Measurements from ENCODE around the gene LMLN.
"Not testable (repeated sequence)": the region's sequence is repeated elsewhere in the genome, so short reads cannot be mapped to it uniquely, and the experiment has no call there.

The LMLN gene

GRCh38 chr3:197959891-197960693 is at the start of gene LMLN:
Gene LMLN (plus strand): TSS chr3:197960217. CDS start chr3:197960246, 29 bp downstream.
- H3K27ac Mint-ChIP-seq = peak within 1 kb of the TSS; percentile 83
- ATAC-seq (ENCODE audit: low read depth) = peak; percentile 91
- peaks cover 11% of the 10 kb centered on the region for H3K36me3 Mint-ChIP-seq
- peak within 1 kb of the TSS; percentile 87 for H3K4me3 Mint-ChIP-seq
- H3K27me3 Mint-ChIP-seq = no peaks in the 10 kb centered on the region
- H3K9me3 Mint-ChIP-seq = no peaks in the 10 kb centered on the region
- peaks cover 15% of the 10 kb centered on the region for H3K4me1 Mint-ChIP-seq
- peak; percentile 91 to 93 for DNase-seq (ENCODE audit: low spot score in 2 of 2)

- no peaks in the 10 kb centered on the region for H3K4me1 Mint-ChIP-seq
- H3K27me3 Mint-ChIP-seq = no peaks in the 10 kb centered on the region
- ATAC-seq (ENCODE audit: low read depth) (peak; percentile 27), DNase-seq (ENCODE audit: low spot score in 2 of 2) (no peak)
- peaks cover 7% of the 10 kb centered on the region for H3K36me3 Mint-ChIP-seq
- H3K4me3 Mint-ChIP-seq = peak overlapping the region; percentile 61
- H3K27ac Mint-ChIP-seq = peak overlapping the region; percentile 39
- H3K9me3 Mint-ChIP-seq = peaks cover 1% of the 10 kb centered on the region
Observed at GRCh38 chr3:197912741-197913476, 47.1 kb upstream of the LMLN start.

- no peak for ATAC-seq (ENCODE audit: low read depth)
- no peak overlapping the region for H3K27ac Mint-ChIP-seq
- H3K9me3 Mint-ChIP-seq = peaks cover 1% of the 10 kb centered on the region
- no peak for DNase-seq (ENCODE audit: low spot score in 2 of 2)
- no peaks in the 10 kb centered on the region for H3K27me3 Mint-ChIP-seq
- H3K4me3 Mint-ChIP-seq = no peak overlapping the region
- no peaks in the 10 kb centered on the region for H3K4me1 Mint-ChIP-seq
- H3K36me3 Mint-ChIP-seq = peaks cover 7% of the 10 kb centered on the region
Observed at GRCh38 chr3:197913641-197914380, 46.2 kb upstream of the LMLN start.

- not testable (repeated sequence) for H3K4me1 Mint-ChIP-seq; H3K27ac Mint-ChIP-seq; DNase-seq (ENCODE audit: low spot score in 2 of 2)
Observed at GRCh38 chr3:197921429-197922275, 38.4 kb upstream of the LMLN start.

GRCh38 chr3:197926418-197926817 is 33.6 kb upstream of the LMLN start:
- H3K36me3 Mint-ChIP-seq = peaks cover 42% of the 10 kb centered on the region
- no peaks in the 10 kb centered on the region for H3K9me3 Mint-ChIP-seq
- peaks cover 1% of the 10 kb centered on the region for H3K27me3 Mint-ChIP-seq
- no peak overlapping the region for H3K4me3 Mint-ChIP-seq
- H3K4me1 Mint-ChIP-seq = peaks cover 3% of the 10 kb centered on the region
- DNase-seq (ENCODE audit: low spot score in 2 of 2) = no peak
- no peak for ATAC-seq (ENCODE audit: low read depth)
- no peak overlapping the region for H3K27ac Mint-ChIP-seq

More at GRCh38 chr3:197921429-197922275, 38.4 kb upstream of the LMLN start:
- H3K4me3 Mint-ChIP-seq; H3K9me3 Mint-ChIP-seq; H3K27me3 Mint-ChIP-seq; ATAC-seq (ENCODE audit: low read depth): not testable (repeated sequence)
- H3K36me3 Mint-ChIP-seq = peaks cover 27% of the 10 kb centered on the region

- ATAC-seq (ENCODE audit: low read depth); H3K9me3 Mint-ChIP-seq; DNase-seq (ENCODE audit: low spot score in 2 of 2); H3K27me3 Mint-ChIP-seq; H3K27ac Mint-ChIP-seq; H3K4me1 Mint-ChIP-seq; H3K4me3 Mint-ChIP-seq: not testable (repeated sequence)
- peaks cover 36% of the 10 kb centered on the region for H3K36me3 Mint-ChIP-seq
Observed at GRCh38 chr3:197927578-197927977, 32.4 kb upstream of the LMLN start.

- no peaks in the 10 kb centered on the region for H3K27me3 Mint-ChIP-seq
- no peak for ATAC-seq (ENCODE audit: low read depth)
- peaks cover 3% of the 10 kb centered on the region for H3K36me3 Mint-ChIP-seq
- no peaks in the 10 kb centered on the region for H3K9me3 Mint-ChIP-seq
- H3K27ac Mint-ChIP-seq = no peak overlapping the region
- no peak overlapping the region for H3K4me3 Mint-ChIP-seq
- no peaks in the 10 kb centered on the region for H3K4me1 Mint-ChIP-seq
- no peak for DNase-seq (ENCODE audit: low spot score in 2 of 2)
Observed at GRCh38 chr3:197936819-197937384, 23.1 kb upstream of the LMLN start.

GRCh38 chr3:197940745-197941384 is 19.2 kb upstream of the LMLN start:
- Mint-ChIP-seq H3K27me3 (no peaks in the 10 kb centered on the region), H3K4me1 (no peaks in the 10 kb centered on the region), H3K4me3 (no peak overlapping the region), H3K36me3 (peaks cover 4% of the 10 kb centered on the region), H3K27ac (no peak overlapping the region), H3K9me3 (no peaks in the 10 kb centered on the region)
- DNase-seq (ENCODE audit: low spot score in 2 of 2) = no peak
- ATAC-seq (ENCODE audit: low read depth) = no peak

- DNase-seq (ENCODE audit: low spot score in 2 of 2) = peak in 1 of 2 donors; percentile 33
- peaks cover 4% of the 10 kb centered on the region for H3K36me3 Mint-ChIP-seq
- no peak overlapping the region for H3K4me3 Mint-ChIP-seq
- H3K27ac Mint-ChIP-seq = no peak overlapping the region
- ATAC-seq (ENCODE audit: low read depth) = peak; percentile 75
- H3K27me3 Mint-ChIP-seq = no peaks in the 10 kb centered on the region
- no peaks in the 10 kb centered on the region for H3K9me3 Mint-ChIP-seq
- no peaks in the 10 kb centered on the region for H3K4me1 Mint-ChIP-seq
Observed at GRCh38 chr3:197942956-197943556, 17.0 kb upstream of the LMLN start.

- no peaks in the 10 kb centered on the region for H3K27me3 Mint-ChIP-seq
- DNase-seq (ENCODE audit: low spot score in 2 of 2) = no peak
- peak overlapping the region; percentile 94 for H3K4me3 Mint-ChIP-seq
- H3K27ac Mint-ChIP-seq = peak overlapping the region; percentile 99
- H3K36me3 Mint-ChIP-seq = peaks cover 17% of the 10 kb centered on the region
- H3K9me3 Mint-ChIP-seq = no peaks in the 10 kb centered on the region
- H3K4me1 Mint-ChIP-seq = peaks cover 15% of the 10 kb centered on the region
- ATAC-seq (ENCODE audit: low read depth) = no peak
Observed at GRCh38 chr3:197949191-197949777, 10.7 kb upstream of the LMLN start.

GRCh38 chr3:197949778-197950676 is 10.0 kb upstream of the LMLN start, which contains the start of gene RPL35A:
Gene RPL35A (plus strand): TSS chr3:197950190. CDS start chr3:197950968, 778 bp downstream.
- Mint-ChIP-seq H3K4me3 (peak within 1 kb of the TSS; percentile 94), H3K36me3 (peaks cover 23% of the 10 kb centered on the region), H3K27ac (peak within 1 kb of the TSS; percentile 99), H3K4me1 (peaks cover 15% of the 10 kb centered on the region), H3K9me3 (no peaks in the 10 kb centered on the region), H3K27me3 (no peaks in the 10 kb centered on the region)
- DNase-seq (ENCODE audit: low spot score in 2 of 2) (peak; percentile 94 to 95), ATAC-seq (ENCODE audit: low read depth) (peak; percentile 85)

All from memory B cell (primary cell).